ENCODE results near the gene GRM5.

- TF ChIP-seq CTCF (IDR thresholded peaks at IDR 0.05; ENCODE audit: low read length), result no peak
- no peak for TF ChIP-seq EZH2 (IDR thresholded peaks at IDR 0.05; ENCODE audit: borderline replicate concordance, low read length)
These were observed 436.3 kb downstream of the GRM5 start for GRCh38 chr11:88629496-88629895.
